IPS-18a (cell line): ENCODE measurements around the gene SLC23A3.

Experiments used
- H3K27ac ChIP-seq: one replicate; pipeline ENCODE4 v1.5.1; 2013; ENCODE audit warnings: low read length
- H3K27me3 ChIP-seq: one replicate; pipeline ENCODE4 v1.6.1; 2013; ENCODE audit warnings: mild to moderate bottlenecking, low read length; ENCODE audit not compliant: control insufficient read depth, insufficient read depth
- H3K36me3 ChIP-seq: one replicate; pipeline ENCODE4 v1.6.1; 2013; ENCODE audit warnings: low read depth, low read length; ENCODE audit not compliant: control insufficient read depth
- H3K4me1 ChIP-seq: one replicate; pipeline ENCODE4 v1.6.1; 2013; ENCODE audit warnings: low read depth, low read length; ENCODE audit not compliant: control insufficient read depth
- H3K4me3 ChIP-seq: one replicate; pipeline ENCODE4 v1.5.1; 2013; ENCODE audit warnings: low read length
- H3K9ac ChIP-seq: one replicate; pipeline ENCODE4 v1.6.1; 2013; ENCODE audit warnings: mild to moderate bottlenecking, low read length, moderate library complexity
- H3K9me3 ChIP-seq: one replicate; pipeline ENCODE4 v1.6.1; 2013; ENCODE audit warnings: low read depth, low read length; ENCODE audit not compliant: control insufficient read depth

Gene SLC23A3

DNA sequence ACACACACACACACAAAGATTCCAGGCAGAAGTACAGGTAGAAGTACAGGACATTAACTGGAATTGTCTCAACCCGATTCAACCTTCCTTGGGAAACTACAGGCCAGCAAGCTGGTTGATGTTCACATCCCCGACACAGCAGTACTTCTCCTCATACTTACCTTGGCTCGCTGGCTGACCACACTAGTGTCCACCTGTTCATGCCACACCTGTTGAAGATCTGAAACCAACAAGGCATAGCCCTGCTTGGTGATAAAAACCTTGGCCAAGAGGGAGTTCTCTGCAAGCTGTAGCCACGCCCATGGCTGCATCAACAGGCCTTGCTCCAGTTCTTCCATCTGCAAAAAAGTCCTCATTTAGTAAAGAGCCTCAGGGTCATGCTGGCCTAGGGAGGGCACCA lies 11.8 kb downstream of the SLC23A3 start:
- Histone ChIP-seq H3K9me3 (no peaks in the 10 kb centered on the region), H3K9ac (no peak overlapping the region), H3K4me1 (peaks cover 9% of the 10 kb centered on the region), H3K27me3 (no peaks in the 10 kb centered on the region), H3K36me3 (peaks cover 9% of the 10 kb centered on the region), H3K27ac (no peak overlapping the region), H3K4me3 (no peak overlapping the region)

DNA sequence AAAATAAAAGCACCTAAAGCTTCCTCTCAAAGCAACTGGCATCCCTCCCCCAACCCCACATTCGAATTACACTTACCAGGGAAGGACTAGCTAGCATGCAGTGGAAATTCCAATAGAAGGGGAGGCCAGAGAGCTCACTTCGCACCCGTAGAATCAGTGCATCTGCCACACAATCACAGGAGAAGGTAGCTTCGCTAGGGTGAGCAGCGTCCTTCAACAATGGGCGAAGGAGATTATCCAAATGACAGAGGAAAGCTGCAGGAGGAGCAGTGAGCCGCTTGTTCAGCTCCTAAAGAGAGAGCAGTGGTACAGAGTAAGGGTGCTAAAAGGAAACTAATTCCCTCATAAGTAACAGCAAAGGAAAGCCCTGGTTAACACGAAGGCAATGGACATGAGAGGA lies 12.4 kb downstream of the SLC23A3 start:
- H3K9me3 ChIP-seq, result no peaks in the 10 kb centered on the region
- H3K9ac ChIP-seq, result no peak overlapping the region
- peaks cover 9% of the 10 kb centered on the region for H3K4me1 ChIP-seq
- peaks cover 9% of the 10 kb centered on the region for H3K36me3 ChIP-seq
- no peak overlapping the region for H3K4me3 ChIP-seq
- no peak overlapping the region for H3K27ac ChIP-seq
- H3K27me3 ChIP-seq, result no peaks in the 10 kb centered on the region

DNA sequence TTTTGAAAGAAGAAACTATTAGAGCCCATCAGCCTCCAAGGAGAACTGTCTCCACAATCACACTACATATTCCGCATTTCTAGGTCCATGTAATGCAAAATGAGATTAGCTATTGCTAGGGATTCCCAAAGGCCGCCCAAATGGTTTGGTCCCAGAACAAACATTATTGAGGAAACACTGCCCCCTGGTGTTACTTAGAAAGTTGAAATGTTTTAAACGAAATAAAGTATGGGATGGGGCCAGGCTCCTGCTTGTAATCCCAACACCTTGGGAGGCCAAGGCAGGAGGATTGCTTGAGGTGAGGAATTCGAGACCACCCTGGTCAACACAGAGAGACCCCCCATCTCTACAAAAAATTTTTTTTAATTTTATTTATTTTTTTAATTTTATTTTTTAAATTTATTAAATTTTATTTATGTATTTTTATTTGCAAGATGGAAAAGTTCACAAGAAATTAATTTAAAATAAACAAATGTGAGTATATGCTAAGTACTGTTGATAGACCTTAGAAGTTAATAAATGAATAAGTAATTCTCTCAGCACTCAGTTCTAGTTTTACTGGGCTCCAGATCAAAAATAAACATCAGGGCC lies 14.7 kb downstream of the SLC23A3 start:
- no peaks in the 10 kb centered on the region for H3K27me3 ChIP-seq
- peaks cover 9% of the 10 kb centered on the region for H3K36me3 ChIP-seq
- H3K4me1 ChIP-seq, result peaks cover 4% of the 10 kb centered on the region

DNA sequence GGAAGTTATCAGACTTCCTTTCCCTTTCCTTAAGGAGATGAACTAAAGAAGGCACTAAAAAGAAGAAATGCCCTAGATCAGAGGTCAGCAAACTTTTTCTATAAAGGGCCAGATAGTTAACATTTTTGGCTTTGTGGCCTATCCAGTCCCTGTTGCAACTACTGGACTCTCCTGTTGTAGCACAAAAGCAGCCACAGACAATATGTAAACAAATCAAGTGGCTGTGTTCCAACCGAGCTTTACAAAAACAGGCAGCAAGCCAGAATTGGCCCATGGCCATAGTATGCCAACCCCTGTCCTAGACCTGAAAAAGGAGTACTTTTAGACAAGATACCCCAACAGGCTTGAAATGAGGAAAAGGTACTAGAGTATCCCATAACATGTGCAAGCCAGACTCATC lies 20.2 kb downstream of the SLC23A3 start:
- no peak overlapping the region for H3K9ac ChIP-seq
- no peaks in the 10 kb centered on the region for H3K9me3 ChIP-seq
- no peaks in the 10 kb centered on the region for H3K4me1 ChIP-seq
- H3K4me3 ChIP-seq, result no peak overlapping the region
- H3K27ac ChIP-seq, result no peak overlapping the region
- no peaks in the 10 kb centered on the region for H3K27me3 ChIP-seq
- peaks cover 16% of the 10 kb centered on the region for H3K36me3 ChIP-seq

More for the DNA sequence above, 14.7 kb downstream of the SLC23A3 start:
- H3K9me3 ChIP-seq, result no peaks in the 10 kb centered on the region
- no peak overlapping the region for H3K27ac ChIP-seq
- no peak overlapping the region for H3K4me3 ChIP-seq
- no peak overlapping the region for H3K9ac ChIP-seq

DNA sequence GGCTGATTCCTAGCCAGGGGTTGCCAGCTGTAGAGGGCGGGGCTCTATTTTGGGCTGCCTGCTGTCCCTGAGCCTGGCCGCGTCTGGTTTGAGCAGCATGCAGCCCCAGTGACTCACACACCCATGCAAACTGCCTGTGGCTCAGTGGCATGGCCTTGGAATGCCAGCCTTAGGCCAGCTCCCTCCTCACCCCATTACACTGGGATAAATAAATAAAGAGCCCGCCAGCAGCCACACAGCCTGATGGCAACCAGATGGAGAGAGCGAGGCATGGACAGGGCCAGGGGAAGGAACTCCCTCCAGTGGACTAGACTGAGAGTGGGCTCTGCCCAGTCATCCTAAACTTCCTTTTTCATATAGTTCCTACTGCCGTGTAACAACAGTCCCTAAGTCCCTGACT lies 27.5 kb downstream of the SLC23A3 start:
- Histone ChIP-seq H3K36me3 (peaks cover 10% of the 10 kb centered on the region), H3K9me3 (no peaks in the 10 kb centered on the region), H3K9ac (no peak overlapping the region), H3K4me1 (no peaks in the 10 kb centered on the region), H3K27me3 (no peaks in the 10 kb centered on the region), H3K27ac (no peak overlapping the region), H3K4me3 (no peak overlapping the region)

DNA sequence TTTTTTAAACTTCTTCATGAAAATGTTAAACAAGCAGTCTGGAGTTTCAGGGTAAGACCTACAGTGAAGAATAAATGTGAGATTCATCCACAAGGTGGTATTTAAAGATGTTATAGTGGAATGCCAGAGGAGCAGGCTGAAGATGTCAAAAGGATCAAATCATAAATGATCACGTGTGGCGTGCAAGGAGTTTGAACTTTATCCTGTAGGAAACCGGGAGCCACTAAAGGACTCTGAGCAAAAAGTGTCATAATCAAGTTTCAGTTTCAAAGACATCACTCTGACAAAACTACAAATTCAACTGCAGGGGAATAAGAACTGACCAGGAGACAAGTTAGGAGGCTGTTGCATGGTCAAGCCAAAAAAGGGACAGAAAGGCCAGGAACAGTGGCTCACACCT lies 29.1 kb downstream of the SLC23A3 start:
- H3K9ac ChIP-seq, result no peak overlapping the region
- no peaks in the 10 kb centered on the region for H3K27me3 ChIP-seq
- no peaks in the 10 kb centered on the region for H3K36me3 ChIP-seq
- H3K27ac ChIP-seq, result no peak overlapping the region
- H3K4me1 ChIP-seq, result no peaks in the 10 kb centered on the region
- H3K9me3 ChIP-seq, result no peaks in the 10 kb centered on the region
- no peak overlapping the region for H3K4me3 ChIP-seq

DNA sequence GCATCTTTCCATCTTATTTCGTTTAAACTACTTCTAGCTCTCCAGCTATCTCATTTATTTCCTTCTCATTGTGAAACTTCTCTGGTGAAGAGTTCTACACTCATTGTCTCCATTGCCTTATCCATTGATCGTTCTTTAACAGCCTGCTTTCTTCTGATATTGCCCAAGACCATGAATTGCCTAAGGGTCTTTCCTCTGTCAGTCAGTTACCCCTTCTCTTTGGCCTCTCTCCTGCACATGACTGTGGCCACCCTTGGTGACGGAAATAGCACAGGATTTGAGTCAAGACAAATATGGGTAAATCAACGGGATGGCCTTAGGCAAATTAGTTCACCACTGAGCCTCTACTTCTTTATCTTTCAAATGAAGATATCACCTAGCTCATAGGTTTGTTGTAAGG lies 35.9 kb downstream of the SLC23A3 start:
- no peak overlapping the region for H3K4me3 ChIP-seq
- H3K9me3 ChIP-seq, result no peaks in the 10 kb centered on the region
- H3K36me3 ChIP-seq, result no peaks in the 10 kb centered on the region
- H3K9ac ChIP-seq, result no peak overlapping the region
- H3K27me3 ChIP-seq, result no peaks in the 10 kb centered on the region
- no peaks in the 10 kb centered on the region for H3K4me1 ChIP-seq
- no peak overlapping the region for H3K27ac ChIP-seq

DNA sequence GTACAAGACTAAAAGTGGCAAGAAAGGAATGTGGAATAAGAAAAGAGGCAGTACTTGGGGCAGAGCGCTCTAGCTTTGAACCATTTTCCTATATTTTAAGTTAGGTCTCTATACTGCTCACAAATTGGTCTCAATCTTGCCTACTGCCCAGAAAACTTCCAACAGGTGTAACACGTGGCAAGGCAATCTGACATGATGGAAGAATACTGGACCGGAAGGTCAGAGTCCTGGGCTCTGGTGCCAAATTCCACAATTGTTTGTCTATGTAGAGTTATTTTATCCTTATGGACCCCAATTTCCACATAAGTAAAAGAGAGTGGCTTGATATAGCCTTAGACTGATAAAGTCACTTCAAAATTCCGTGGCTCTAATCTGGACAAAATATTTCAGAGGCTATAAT lies 38.1 kb downstream of the SLC23A3 start:
- Histone ChIP-seq H3K9ac (no peak overlapping the region), H3K36me3 (no peaks in the 10 kb centered on the region), H3K27ac (no peak overlapping the region), H3K4me1 (no peaks in the 10 kb centered on the region), H3K27me3 (no peaks in the 10 kb centered on the region), H3K4me3 (no peak overlapping the region), H3K9me3 (no peaks in the 10 kb centered on the region)

DNA sequence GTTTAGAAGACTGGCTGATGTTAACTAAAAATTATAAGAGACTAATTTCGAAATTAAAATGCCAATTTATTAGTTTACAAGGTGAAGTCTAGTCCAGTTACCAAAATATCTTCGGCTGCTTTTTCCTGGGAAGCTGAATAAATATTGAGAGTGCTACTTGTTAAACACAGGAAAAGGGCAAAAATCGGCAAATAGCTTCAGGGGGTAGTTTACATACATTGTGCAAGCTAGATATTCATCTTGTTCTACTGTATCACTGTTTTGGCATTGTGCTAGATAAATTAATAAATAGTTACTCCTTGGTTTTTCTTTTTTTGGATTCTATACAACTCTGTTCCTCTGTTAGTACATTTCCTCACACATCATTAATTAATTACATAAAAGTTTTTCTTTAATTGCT lies 38.5 kb downstream of the SLC23A3 start:
- no peak overlapping the region for H3K9ac ChIP-seq
- H3K4me1 ChIP-seq, result no peaks in the 10 kb centered on the region
- no peaks in the 10 kb centered on the region for H3K9me3 ChIP-seq
- H3K27me3 ChIP-seq, result no peaks in the 10 kb centered on the region
- H3K4me3 ChIP-seq, result no peak overlapping the region
- H3K36me3 ChIP-seq, result no peaks in the 10 kb centered on the region
- H3K27ac ChIP-seq, result no peak overlapping the region

DNA sequence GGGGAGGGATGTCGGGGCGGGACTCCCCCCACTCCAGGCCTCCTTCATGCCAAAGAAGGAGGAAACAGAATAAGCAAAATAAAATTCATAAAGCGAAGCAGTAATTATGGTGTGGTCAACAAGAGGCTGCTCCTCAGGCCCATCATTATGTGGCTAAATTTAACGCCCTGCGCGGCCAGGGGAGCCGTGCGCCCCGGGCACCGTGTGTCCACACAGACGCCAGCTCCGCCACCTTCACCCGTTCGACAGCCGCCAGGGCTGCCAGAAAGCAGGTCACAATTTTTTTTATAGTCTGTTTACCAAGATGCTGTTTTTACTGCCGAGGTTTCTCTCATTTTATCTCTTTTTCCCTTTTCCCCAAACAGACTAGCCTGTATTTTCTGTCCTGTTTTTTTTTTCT lies 40.2 kb downstream of the SLC23A3 start:
- Histone ChIP-seq H3K36me3 (no peaks in the 10 kb centered on the region), H3K9me3 (no peaks in the 10 kb centered on the region), H3K9ac (no peak overlapping the region), H3K4me3 (no peak overlapping the region), H3K27me3 (no peaks in the 10 kb centered on the region), H3K27ac (no peak overlapping the region), H3K4me1 (no peaks in the 10 kb centered on the region)

DNA sequence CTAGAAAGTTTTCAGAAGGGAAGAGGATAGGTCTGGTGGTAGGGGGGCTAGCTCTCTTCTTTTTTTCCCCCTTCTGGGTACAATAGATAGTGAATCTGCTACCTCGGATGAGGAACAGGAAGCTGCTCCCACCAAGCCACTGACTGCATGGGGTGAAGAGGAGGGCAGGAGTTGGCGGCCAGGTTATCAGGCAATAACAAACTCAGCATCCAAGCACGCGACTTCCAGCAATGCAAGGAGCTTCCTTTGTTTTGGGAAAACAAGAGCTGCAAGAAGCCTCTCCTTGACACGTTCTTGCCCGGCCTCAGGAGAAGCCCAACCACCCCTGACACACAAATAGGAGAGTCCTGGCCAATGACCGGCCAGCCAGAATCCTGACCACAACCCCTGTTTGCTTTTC lies 41.4 kb downstream of the SLC23A3 start:
- Histone ChIP-seq H3K36me3 (no peaks in the 10 kb centered on the region), H3K27me3 (no peaks in the 10 kb centered on the region), H3K27ac (no peak overlapping the region), H3K4me3 (no peak overlapping the region), H3K9me3 (no peaks in the 10 kb centered on the region), H3K4me1 (no peaks in the 10 kb centered on the region), H3K9ac (no peak overlapping the region)

DNA sequence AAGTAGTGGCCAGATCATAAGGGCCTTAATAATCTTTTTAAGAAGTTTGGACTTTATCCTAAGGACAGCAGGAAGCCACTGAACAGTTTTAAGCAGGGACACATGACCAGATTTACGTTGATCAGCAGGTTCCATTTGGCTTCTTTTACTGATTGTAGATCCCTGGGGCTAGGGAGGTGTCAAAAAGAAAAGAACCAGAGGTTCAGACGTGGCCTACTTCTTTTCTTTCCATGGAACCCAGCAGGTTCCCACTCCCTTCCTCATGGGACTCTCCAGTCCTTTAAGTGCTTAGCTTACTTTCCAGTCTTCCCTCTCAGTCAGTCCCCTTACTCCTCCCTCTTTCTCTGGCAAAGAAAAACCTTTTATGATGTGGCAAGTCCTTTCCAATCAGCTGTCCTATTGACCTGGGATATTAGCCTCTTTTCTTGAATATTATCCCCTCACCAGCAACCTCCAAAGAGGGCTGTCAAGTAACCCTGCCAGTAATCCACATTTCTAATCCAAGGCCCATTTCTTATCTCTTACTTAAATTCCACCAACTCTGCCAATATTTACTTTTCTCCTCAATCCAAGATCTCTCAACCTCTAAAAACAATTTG lies 42.7 kb downstream of the SLC23A3 start:
- Histone ChIP-seq H3K36me3 (no peaks in the 10 kb centered on the region), H3K27ac (no peak overlapping the region), H3K9me3 (no peaks in the 10 kb centered on the region), H3K4me1 (no peaks in the 10 kb centered on the region), H3K27me3 (no peaks in the 10 kb centered on the region), H3K4me3 (no peak overlapping the region), H3K9ac (no peak overlapping the region)
